ENCODE measurements around the gene MYRIP. TPM values are rescaled to one million over a fixed set of nuclear protein-coding genes. Genes with fewer than 3 reads are reported as not detected.

Gene MYRIP
- total and polyA plus RNA-seq, 2 of the 4 experiments (the other 2 are of a cell fraction), result not detected

GRCh38 chr3:39927479-39927878 lies 118.1 kb downstream of the MYRIP start:
- Histone ChIP-seq H4K20me1 (ENCODE audit: insufficient read depth, low read length) (no peaks in the 10 kb centered on the region), H2BK20ac (ENCODE audit: low read depth, low read length) (no peak overlapping the region), H4K91ac (ENCODE audit: insufficient read depth, low read depth, low read length) (no peak overlapping the region), H3K4me2 (ENCODE audit: low read depth, low read length) (no peak overlapping the region), H3K79me1 (ENCODE audit: low read depth in 1 of 2, low read length in 2 of 2) (no peaks in the 10 kb centered on the region), H3K9me1 (ENCODE audit: insufficient read depth, low read length) (no peaks in the 10 kb centered on the region), H2AFZ (replicated peaks; ENCODE audit: low read length, poor library complexity) (no peak overlapping the region), H3K18ac (ENCODE audit: low read depth, low read length) (no peak overlapping the region), H2BK5ac (ENCODE audit: low read depth, low read length, poor library complexity, severe bottlenecking) (no peak overlapping the region), H3K27me3 (ENCODE audit: control insufficient read depth, insufficient read depth, low read length) (no peaks in the 10 kb centered on the region), H4K5ac (ENCODE audit: low read depth, low read length) (no peak overlapping the region), H3K4me1 (ENCODE audit: control insufficient read depth, insufficient read depth, low read length) (no peaks in the 10 kb centered on the region), H2AK5ac (ENCODE audit: low read depth, low read length) (no peak overlapping the region), H2BK120ac (ENCODE audit: low read depth, low read length) (no peak overlapping the region), H2BK15ac (ENCODE audit: low read depth, low read length) (no peak overlapping the region), H3K36me3 (ENCODE audit: control insufficient read depth, insufficient read depth, low read length) (no peaks in the 10 kb centered on the region), H3K14ac (replicated peaks; ENCODE audit: low read depth, low read length) (no peak overlapping the region), H3K4me3 (ENCODE audit: insufficient read depth, low read depth, low read length) (no peak overlapping the region), H3K4ac (ENCODE audit: low read depth, low read length) (no peak overlapping the region), H4K8ac (ENCODE audit: low read depth in 2 of 2, low read length in 2 of 2) (no peak overlapping the region), H3K56ac (ENCODE audit: extremely low read depth, insufficient read depth, low read length) (no peak overlapping the region), H3K27ac (ENCODE audit: insufficient read depth, low read length) (no peak overlapping the region), H3K23ac (ENCODE audit: low read depth, low read length) (no peak overlapping the region), H2AK9ac (replicated peaks; ENCODE audit: low read depth, low read length, poor library complexity) (no peak overlapping the region), H3K9ac (ENCODE audit: low read depth, low read length) (no peak overlapping the region), H3K9me3 (ENCODE audit: control insufficient read depth, insufficient read depth, low read length) (peaks cover 1% of the 10 kb centered on the region; the same call in 1 of the 2 replicates)
- intact Hi-C loops (cut with micrococcal nuclease) (no loop called here), in situ Hi-C loops (cut with MboI; ENCODE audit: low sequenced_read_pairs) (no loop called here), dilution Hi-C loops (cut with HindIII; ENCODE audit: low sequenced_read_pairs, unreplicated experiment) (no loop called here)
- no peak for DNase-seq
- ChIA-PET POLR2A (ENCODE audit: unreplicated experiment) (no interaction called here), CTCF (no interaction called here)
- BruUV-seq (replicated peaks), result no TSS peak
- ATAC-seq (ENCODE audit: low read depth), result no peak
- TF ChIP-seq POLR2A (IDR thresholded peaks at IDR 0.05; ENCODE audit: low read depth, low read length), result no peak
- no peak for TF ChIP-seq CEBPB (IDR thresholded peaks at IDR 0.05; ENCODE audit: low read depth, low read length)
- TF ChIP-seq CHD1 (IDR thresholded peaks at IDR 0.05; ENCODE audit: low read depth, low read length), result no peak
- TF ChIP-seq MAZ (IDR thresholded peaks at IDR 0.05; ENCODE audit: borderline replicate concordance, low read depth, low read length), result no peak
- no peak for TF ChIP-seq USF2 (IDR thresholded peaks at IDR 0.05; ENCODE audit: low read depth, low read length)
- no peak for TF ChIP-seq NFE2L2 (IDR thresholded peaks at IDR 0.05; ENCODE audit: low read depth, low read length)
- no peak for TF ChIP-seq CTCF (conservative IDR thresholded peaks at IDR 0.05; ENCODE audit: low read depth, low read length)
- TF ChIP-seq MXI1 (IDR thresholded peaks at IDR 0.05; ENCODE audit: borderline replicate concordance, low read depth, low read length), result no peak
- no peak for TF ChIP-seq SMC3 (IDR thresholded peaks at IDR 0.05; ENCODE audit: low read depth, low read length)
- TF ChIP-seq MAFK (IDR thresholded peaks at IDR 0.05; ENCODE audit: low read depth, low read length), result no peak
- TF ChIP-seq ELK1 (IDR thresholded peaks at IDR 0.05; ENCODE audit: borderline replicate concordance, low read depth, low read length), result no peak
- TF ChIP-seq BHLHE40 (IDR thresholded peaks at IDR 0.05; ENCODE audit: low read depth, low read length), result no peak
- TF ChIP-seq RFX5 (IDR thresholded peaks at IDR 0.05; ENCODE audit: low read depth, low read length), result no peak
- TF ChIP-seq RAD21 (IDR thresholded peaks at IDR 0.05; ENCODE audit: low read length), result no peak
- no peak for TF ChIP-seq FOS (IDR thresholded peaks at IDR 0.05; ENCODE audit: low read depth, low read length)
- no peak for TF ChIP-seq RCOR1 (IDR thresholded peaks at IDR 0.05; ENCODE audit: insufficient replicate concordance, low read length)
- WGBS, 2 experiments (ENCODE audit: extremely low coverage in 2 of 2, insufficient read length in 1 of 2), result no CpG with 5 or more reads among the region's 2 CpGs
